HG03103 (cell line): Measurements from ENCODE around the gene OTULIN.

Source experiments
- ATAC-seq: cut with Tn5 transposase; IDR thresholded peaks from one replicate; pipeline ENCODE4 v1.9.1; 2021; ENCODE audit warnings: low read depth; ENCODE audit not compliant: unreplicated experiment

OTULIN gene

GRCh38 chr5:14664270-14665100 lies at the start of gene OTULIN:
TSS of gene OTULIN (plus strand) at chr5:14664718. CDS start at chr5:14664826, 108 bp downstream.
- ATAC-seq: peak; percentile 66

GRCh38 chr5:14615365-14615764 lies 49.2 kb upstream of the OTULIN start:
- no peak for ATAC-seq

- no peak for ATAC-seq
Observed at GRCh38 chr5:14617441-14617840, 47.1 kb upstream of the OTULIN start.

GRCh38 chr5:14627270-14627669 lies 37.2 kb upstream of the OTULIN start:
- ATAC-seq: no peak

- ATAC-seq: no peak
Observed at GRCh38 chr5:14628346-14628745, 36.2 kb upstream of the OTULIN start.

GRCh38 chr5:14630671-14631070 lies 33.8 kb upstream of the OTULIN start:
- ATAC-seq: no peak

- ATAC-seq: no peak
Observed at GRCh38 chr5:14635656-14636055, 28.9 kb upstream of the OTULIN start.

GRCh38 chr5:14640765-14641164 lies 23.8 kb upstream of the OTULIN start:
- ATAC-seq: no peak

GRCh38 chr5:14644623-14645237 lies 19.8 kb upstream of the OTULIN start:
- ATAC-seq: no peak

GRCh38 chr5:14650052-14650451 lies 14.5 kb upstream of the OTULIN start:
- ATAC-seq: no peak

- ATAC-seq: no peak
Observed at GRCh38 chr5:14655146-14655741, 9.3 kb upstream of the OTULIN start.

GRCh38 chr5:14656898-14657297 lies 7.6 kb upstream of the OTULIN start:
- no peak for ATAC-seq

GRCh38 chr5:14659821-14660607 lies 4.5 kb upstream of the OTULIN start:
- no peak for ATAC-seq

- no peak for ATAC-seq
Observed at GRCh38 chr5:14660833-14661232, 3.7 kb upstream of the OTULIN start.

- ATAC-seq: no peak
Observed at GRCh38 chr5:14662721-14663260, 1.7 kb upstream of the OTULIN start.

- ATAC-seq: peak; percentile 23
Observed at GRCh38 chr5:14663734-14664269, 716 bp upstream of the OTULIN start.

GRCh38 chr5:14665101-14665822 lies 744 bp downstream of the OTULIN start:
- no peak for ATAC-seq

GRCh38 chr5:14665949-14666348 lies 1.4 kb downstream of the OTULIN start:
- ATAC-seq: peak; percentile 28

GRCh38 chr5:14666357-14666756 lies 1.8 kb downstream of the OTULIN start:
- no peak for ATAC-seq

- no peak for ATAC-seq
Observed at GRCh38 chr5:14667290-14667689, 2.8 kb downstream of the OTULIN start.
